Stimulated activated CD8-positive, alpha-beta memory T cell treated with anti-CD3 and anti-CD28 coated beads, Interleukin-4, amount 100 ng/mL, for 24 hours (primary cell): ENCODE results near the gene MCRS1.

Experiments
- DNase-seq: peaks from one replicate; pipeline ENCODE4 v3.0.0-alpha.2; 2020; ENCODE audit warnings: low read depth

The MCRS1 gene

DNA sequence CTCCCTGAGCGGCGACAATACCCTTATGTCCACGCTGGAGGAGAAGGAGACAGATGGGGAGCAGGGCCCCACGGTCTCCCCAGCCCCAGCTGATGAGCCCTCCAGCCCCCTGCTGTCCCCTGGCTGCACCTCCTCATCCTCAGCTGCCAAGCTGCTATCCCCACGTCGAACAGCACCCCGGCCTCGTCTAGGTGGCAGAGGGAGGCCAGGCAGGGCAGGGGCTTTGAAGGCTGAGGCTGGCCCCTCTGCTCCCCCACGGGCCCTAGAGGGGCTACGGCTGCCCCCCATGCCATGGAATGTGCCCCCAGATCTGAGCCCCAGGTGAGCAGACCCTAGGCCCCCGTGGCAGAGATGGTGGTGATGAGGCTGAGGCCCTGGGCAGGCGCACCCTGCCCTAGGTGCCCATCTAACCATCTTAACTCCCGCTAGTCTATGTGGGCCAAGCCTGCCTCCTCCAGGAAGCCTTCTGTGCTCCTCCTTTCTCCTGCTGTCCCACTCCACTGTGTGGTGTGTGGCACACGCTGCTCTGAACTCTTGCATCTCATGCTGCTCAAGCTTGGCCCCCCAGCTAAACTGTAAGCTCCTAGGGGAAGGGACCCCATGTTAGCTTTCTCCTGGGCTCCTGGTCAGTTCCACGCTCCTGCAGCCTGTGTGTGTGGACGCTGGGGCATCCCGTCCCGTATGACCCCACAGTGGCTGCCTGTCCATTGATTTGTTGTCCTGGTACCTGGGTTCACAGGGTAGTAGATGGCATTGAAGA is 12.1 kb downstream of the MCRS1 start:
- DNase-seq = no peak

DNA sequence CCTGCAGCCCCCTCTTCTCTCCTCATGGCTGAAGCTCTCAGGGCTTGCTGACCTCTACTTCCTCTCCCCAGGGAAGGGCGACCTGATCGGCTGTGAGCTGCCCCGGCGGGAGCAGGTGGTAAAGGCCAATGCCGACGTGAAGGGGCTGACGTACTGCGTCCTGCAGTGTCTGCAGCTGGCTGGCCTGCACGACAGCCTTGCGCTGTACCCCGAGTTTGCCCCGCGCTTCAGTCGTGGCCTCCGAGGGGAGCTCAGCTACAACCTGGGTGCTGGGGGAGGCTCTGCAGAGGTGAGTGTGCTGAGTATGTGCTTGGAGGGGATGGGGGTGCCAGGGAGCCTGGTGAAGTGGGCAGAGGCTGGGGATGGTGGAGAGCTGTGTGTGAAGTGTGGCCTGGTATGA is 13.7 kb downstream of the MCRS1 start:
- no peak for DNase-seq

DNA sequence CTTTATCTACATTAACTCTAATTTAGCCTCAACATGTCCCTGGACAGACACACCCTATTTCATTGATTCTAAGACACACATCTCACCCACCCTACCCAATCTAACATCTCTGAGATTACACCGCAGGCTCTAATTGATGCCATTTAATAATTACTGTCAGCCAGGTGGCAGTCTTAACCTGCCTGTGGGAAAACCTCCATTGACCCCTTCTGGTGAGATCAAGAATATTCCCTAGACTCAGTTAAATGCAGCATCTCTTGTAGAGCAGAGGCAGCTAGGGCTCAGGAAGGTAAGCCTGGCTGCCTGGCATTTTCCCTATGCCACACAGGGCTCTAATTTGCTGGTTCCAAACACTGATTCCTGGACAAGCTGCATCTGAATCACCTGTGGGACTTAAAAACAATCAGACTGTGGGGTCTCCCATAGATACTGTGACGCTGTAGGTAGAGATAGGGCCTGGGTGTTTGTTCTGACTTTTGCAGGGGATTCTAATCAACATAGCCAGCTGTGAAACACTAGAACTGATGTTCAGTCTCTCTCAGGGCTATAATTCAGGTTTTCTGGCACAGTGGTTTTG is 14.3 kb downstream of the MCRS1 start:
- DNase-seq = no peak

DNA sequence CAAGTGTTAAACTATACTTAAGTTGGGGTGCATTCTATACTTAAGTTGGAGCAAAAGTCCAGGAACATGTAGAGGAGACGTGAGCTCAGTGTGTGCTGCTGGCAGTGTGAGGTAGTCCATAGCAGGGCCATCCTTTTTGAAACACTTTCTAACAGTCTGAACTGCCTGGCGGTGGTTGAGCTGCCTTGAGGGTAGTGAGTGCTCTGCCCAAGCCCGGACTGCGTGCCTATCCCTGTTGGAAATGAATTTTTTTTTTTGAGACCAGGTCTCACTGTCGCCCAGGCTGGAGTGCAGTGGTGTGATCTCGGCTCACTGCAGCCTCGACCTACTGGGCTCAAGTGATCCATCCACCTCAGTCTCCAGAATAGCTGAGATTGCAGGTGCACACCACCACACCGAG is 15.0 kb downstream of the MCRS1 start:
- no peak for DNase-seq

DNA sequence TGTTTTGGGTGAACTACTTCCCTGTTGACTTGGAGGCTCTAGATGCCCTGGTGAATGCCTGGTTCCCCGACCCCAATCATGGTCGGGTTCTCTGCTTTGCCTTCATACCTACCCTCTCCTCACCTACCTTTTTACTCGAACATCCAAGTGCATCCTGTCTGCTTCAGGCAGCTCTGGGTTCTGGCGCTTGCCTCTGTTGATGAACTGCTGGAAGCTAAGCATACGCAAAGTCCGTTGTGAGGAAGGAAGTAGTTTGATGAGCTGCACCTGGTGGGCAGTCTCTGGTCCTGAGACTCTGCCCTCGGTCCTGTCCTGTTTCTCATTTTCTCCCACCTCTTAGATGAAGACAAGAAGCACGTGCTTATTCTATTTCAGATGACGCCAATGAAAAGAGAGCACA is 15.5 kb downstream of the MCRS1 start:
- no peak for DNase-seq

DNA sequence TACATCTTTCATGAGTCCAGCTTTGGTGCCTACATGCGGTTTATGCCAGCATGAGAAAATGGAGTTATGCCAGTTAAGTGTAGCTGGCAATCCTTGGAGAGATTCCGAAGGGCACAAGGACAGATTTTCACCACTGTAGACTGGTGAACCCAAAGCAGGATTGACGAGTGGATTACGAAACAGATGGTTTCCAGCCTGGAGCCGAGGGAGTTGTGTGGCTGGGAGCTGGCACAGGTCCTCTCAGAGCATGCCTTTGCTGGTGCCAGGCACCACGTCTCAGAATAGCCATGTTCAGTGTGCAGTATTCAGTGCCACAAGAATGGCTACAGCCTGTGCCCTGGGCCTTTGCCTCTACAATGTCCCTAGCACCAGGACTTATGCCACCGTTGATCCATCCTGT is 15.9 kb downstream of the MCRS1 start:
- DNase-seq = no peak

DNA sequence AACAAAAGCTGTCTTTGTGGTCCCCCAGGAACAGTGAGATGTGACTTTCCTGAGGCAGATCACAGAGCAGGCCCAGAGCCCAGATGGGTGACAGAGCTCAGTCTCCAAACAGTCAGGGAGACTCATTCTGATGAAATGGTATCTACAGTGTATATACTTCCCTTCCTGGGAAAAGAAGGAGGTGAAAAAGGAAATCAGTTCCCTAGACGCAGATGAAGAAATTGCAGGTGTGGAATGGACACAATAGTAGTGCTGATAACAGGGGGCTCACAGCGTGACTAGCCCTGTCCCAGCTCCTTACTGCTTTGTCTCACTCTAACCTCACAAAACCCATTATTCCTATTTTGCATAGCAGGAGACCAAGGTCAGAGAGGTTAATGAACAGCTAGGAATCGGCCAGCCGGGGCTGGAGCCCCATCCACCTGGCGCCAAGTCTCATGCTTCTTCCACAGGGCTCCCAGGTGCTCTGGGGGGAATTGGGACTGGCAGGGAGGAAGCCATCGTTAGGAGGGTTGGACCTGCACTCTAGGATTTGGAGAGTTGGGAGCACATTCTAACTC is 17.2 kb downstream of the MCRS1 start:
- DNase-seq = no peak

DNA sequence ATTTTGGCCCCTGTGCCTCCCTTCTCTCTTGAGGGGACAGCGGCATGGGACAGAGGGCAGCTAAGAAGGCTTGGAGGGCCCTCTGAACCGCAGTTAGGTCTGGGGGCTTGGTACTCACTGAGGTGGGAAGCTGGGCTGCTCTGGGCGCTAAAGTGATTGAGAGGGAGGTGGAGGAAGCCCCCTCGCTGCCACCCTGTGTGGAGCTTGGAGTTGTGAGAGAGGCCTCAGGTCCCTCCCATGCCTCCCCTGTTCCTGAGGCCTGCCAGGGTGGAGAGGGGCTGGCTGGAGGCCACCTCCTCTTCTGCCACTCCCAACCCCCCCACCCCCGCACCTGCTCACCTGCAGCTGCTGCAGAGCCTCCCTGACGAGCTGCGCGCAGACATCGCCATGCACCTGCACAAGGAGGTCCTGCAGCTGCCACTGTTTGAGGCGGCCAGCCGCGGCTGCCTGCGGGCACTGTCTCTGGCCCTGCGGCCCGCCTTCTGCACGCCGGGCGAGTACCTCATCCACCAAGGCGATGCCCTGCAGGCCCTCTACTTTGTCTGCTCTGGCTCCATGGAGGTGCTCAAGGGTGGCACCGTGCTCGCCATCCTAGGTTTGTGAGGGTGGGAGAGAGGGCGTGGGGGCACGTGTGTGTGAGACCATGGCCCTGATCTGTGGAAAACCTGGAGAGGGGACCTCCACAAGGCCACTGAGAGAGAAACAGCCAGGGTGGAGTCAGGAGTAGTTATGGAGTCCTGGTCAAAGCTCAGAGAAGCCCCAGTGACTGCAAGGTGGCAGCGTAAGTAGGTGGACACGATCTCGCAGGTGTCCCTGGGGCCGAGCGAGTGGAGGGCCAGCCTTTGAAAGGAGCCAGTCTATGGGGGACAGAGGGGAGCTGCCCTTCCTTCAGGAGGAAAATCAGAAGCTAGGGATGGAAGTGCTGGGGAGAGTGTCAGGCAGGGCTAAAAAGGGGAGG is 17.9 kb downstream of the MCRS1 start:
- no peak for DNase-seq

DNA sequence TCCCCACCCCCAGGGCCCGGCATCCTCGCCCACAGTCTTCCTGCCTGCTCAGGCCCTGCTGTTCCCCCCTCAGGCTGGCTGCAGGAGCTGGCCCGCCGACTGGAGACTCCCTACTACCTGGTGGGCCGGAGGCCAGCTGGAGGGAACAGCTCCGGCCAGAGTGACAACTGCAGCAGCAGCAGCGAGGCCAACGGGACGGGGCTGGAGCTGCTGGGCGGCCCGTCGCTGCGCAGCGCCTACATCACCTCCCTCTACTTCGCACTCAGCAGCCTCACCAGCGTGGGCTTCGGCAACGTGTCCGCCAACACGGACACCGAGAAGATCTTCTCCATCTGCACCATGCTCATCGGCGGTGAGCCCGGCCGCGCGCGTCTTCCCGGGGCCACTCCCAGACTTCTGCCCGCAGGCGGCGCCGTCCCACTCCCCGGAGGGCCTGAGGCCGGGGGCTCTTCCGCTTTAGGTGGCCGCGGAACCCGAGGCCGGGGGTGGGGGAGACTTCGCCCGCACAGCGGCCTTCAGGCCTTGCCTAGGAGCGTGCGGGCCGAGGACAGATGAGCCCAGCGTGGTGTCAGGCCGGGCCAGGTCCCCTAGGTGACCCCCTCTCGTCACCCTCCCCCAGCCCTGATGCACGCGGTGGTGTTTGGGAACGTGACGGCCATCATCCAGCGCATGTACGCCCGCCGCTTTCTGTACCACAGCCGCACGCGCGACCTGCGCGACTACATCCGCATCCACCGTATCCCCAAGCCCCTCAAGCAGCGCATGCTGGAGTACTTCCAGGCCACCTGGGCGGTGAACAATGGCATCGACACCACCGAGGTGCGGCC is 18.9 kb downstream of the MCRS1 start:
- DNase-seq = no peak

DNA sequence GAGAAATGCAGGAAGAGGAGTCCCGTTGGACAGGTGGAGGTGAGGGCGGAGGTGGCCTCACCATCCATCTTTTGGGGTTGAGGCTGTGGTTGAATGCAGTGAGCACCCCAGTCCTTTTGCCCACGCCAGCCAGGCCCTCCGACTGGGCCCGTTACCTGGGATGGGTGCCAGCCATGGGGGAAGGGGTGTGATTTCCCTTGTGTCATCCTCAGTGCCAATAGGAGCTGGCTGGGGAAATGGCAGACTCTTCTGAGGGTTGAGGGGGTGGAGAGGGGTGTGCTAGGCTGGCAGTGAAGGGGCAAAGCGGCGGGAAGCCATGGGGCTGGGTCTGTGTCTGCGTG is 19.5 kb downstream of the MCRS1 start:
- no peak for DNase-seq

DNA sequence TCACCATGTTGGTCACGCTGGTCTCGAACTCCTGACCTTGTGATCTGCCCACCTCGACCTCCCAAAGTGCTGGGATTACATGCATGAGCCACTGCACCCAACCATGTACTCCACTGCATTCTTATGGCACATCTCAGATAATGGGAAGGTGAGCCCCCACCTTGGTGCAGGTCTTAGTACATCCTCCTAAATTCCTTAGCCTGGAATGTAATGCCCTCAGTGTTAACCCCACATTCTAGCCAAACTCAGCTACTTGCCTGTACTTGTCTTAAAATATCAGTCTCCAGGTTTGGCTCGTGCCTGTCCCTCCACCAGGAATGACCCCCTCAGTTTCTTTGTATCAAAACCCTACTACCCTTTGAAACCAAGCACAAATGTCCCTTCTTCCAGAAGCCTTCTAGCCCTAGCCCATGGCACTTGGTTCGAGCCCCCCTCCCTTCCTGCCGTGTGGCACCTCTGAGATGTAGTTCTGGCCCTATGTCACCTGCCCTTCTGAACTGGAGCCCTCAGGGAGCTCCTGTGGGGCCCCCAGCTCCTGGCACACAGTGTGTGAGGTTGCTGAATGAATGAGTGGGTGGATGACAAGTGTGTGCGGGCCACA is 20.8 kb downstream of the MCRS1 start:
- no peak for DNase-seq

DNA sequence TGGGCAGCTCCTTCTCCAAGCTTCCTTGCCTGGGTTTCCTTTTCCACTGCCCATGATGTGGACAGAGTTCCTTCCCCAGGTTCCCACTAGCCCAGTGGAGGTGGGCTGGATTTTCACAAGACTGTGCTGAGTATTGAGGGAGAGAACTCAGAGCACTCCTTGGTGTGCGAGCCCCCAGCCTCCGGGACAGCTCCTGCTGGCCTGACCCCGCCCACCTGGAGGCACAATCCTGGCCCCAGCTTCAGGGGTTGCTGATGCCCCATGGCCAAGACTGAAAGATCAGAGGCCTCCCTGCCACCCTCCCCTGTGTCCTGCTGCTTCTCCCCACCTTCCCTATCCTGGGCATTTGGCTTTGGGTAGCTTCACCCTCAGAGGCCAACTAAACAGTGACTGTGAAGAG is 21.5 kb downstream of the MCRS1 start:
- DNase-seq = no peak

DNA sequence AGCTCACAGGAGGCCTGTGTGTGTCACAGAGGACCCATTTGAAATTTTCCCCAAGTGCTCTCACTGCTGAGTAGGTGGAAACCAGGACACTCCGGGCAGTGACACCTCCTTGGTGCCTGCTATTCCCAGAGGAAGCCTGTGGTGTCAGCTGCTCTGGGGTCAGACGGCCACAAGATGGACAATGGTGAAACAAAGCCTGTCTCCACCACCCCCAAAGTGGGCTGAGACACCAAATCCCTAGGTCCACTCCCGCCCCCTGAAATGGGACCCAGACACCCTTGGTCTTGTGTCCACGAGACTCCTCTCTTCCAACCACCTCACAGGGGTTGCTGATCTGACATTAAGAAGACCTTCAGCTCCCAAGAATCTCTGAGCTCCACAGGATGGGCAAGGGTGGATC is 22.1 kb downstream of the MCRS1 start:
- no peak for DNase-seq

DNA sequence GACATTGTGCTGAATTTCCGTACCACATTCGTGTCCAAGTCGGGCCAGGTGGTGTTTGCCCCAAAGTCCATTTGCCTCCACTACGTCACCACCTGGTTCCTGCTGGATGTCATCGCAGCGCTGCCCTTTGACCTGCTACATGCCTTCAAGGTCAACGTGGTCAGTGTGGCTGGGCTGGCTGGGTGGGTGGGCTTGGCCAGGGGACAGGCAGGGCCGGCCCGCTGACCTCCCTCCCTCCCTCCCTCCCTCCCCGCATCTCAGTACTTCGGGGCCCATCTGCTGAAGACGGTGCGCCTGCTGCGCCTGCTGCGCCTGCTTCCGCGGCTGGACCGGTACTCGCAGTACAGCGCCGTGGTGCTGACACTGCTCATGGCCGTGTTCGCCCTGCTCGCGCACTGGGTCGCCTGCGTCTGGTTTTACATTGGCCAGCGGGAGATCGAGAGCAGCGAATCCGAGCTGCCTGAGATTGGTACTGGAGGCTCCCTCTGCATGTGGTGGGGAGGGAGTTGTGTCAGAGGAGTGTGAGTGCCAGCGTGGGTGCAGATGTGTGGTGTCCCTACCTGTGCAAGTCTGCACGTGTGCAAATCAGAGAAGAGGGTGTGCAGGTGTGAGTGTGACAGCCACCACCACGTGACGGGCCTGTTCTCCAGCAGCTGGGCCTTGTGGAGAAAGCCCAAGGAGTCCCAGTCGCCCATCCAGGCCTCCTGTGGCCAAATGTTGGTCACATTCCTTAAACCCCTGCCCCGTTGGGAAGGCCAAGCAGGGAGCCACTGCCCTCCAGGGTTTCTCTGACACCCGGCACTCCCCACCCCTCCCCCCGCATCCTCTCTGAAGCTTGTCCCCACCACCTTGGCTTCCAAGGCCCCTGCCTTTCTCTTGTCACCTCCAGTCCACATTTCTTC is 23.8 kb downstream of the MCRS1 start:
- DNase-seq = no peak

DNA sequence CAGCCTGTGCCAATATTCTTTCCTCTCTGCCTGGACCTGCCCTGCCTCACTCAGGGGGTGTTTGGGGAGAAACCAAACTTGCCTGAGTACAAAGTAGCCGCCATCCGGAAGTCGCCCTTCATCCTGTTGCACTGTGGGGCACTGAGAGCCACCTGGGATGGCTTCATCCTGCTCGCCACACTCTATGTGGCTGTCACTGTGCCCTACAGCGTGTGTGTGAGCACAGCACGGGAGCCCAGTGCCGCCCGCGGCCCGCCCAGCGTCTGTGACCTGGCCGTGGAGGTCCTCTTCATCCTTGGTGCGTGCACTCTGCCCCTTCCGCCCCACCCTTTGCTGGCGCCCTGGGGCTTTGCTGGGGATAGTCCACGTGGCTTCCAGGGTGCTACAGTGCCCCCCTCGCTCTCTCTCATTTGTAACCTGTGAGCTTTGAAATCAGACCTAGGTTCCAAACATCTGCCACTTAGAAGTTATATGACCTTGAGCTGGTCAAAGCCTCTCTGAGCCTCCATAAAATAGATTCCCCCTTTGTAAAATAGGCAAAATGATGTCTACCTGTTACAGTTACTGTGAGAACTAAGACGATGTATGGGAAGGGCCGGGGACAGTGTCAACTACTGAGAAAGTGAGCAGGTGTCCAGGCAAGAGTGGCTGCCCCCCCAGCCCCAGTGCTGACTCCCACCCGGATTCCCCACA is 24.6 kb downstream of the MCRS1 start:
- no peak for DNase-seq

DNA sequence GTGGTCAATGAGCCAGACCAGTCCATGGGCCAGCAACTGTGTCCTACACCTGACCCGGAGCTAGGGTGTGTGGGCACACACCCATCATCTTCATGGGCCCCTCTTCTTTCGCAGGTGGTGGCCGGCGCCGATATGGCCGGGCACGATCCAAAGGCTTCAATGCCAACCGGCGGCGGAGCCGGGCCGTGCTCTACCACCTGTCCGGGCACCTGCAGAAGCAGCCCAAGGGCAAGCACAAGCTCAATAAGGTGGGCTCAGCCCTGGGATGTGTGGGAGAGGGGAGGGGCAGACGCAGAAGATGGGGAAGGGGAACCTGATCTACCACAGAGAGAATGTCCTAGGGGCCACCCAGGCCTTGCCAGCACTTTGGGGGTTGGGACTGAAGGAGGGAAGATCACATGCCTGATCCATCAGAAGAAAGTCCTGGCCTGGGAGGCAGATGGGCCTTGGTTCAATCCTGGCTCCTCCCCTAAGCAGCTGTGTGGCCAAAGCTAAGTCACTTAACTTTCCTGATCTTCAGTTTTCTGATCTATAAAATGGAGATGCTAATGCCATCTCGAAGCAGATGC is 25.3 kb downstream of the MCRS1 start:
- DNase-seq = no peak

DNA sequence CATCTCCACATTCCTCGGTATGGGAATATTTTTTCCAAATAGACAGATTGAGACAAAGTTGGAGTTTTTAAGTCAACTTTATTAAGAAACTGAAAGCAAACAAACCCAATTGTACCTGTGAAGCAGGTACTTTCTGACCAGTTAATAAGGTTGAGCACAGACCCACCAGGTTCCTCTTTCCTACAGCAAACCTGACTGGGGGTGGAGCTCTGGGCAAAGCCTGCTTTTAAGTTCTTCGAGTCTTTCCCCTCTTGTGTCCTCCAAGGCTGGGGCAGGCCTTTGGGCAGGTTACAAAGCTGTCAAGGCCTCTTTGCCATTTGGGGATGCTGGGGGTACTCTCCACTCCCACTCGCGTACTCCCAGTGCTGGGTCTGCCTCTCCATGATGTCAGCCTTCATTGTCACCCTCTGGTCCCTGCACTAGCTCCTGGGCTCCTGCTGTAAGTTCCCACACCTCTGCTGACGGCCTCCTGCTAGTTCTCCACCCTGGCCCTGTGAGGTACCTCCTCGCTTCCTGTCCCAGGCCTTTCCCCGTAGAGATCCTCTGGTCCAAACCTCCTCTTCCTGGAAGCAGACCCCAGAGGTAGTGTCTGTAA is 25.9 kb downstream of the MCRS1 start:
- no peak for DNase-seq

DNA sequence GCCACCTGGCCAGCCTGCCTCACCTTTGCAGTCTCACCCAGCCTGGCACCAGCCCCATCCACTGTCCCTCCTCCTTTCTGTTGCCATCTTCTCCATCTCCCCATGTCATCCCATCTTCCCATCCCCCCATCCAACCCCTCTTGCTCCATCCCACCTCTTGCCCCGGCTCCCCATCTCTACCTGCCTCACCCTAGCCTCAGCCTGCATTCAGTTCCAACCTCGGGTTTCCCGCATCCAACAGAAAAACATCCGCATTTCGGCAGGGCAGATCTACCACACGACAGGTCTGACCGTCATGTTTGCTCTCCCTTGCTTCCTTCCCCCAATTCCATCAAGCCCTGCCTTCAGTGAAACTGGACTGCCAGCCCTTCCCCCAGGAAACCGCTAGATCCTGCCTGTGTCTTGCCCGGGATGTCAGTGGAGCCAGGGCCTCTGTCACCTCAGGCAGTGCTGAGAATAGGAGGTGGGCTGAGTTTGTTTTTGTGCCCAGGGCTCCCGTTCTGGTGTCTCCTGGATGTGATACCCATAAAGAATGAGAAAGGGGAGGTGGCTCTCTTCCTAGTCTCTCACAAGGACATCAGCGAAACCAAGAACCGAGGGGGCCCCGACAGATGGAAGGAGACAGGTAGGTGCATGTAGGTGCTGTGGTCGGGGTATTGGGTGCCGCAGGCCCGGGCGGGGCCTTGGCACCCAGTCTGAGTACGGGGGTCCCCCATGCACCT is 26.6 kb downstream of the MCRS1 start:
- no peak for DNase-seq
